Mucosa of descending colon (tissue), 3 donors: ENCODE results near the gene PPP6R3. TPM values are rescaled to one million over a fixed set of nuclear protein-coding genes. Genes with fewer than 3 reads are reported as not detected.

Source experiments
- ATAC-seq: fragments of 200-7000 bp; cut with Tn5 transposase; one replicate; pipeline ENCODE4 v1.9.1; 2020; ENCODE audit warnings: mild to moderate bottlenecking, moderate library complexity
- DNase-seq, 3 donors: peaks; one replicate each; pipeline ENCODE4 v3.0.0-alpha.2; 2020
- H3K36me3 ChIP-seq: fragments of 200-600 bp; one replicate; pipeline ENCODE4 v1.8.0; 2021; ENCODE audit warnings: low read depth, mild to moderate bottlenecking
- H3K4me1 ChIP-seq: fragments of 200-600 bp; one replicate; pipeline ENCODE4 v1.8.0; 2021; ENCODE audit warnings: low read depth, mild to moderate bottlenecking
- H3K4me3 ChIP-seq: fragments of 200-600 bp; one replicate; pipeline ENCODE4 v1.8.0; 2021; ENCODE audit warnings: mild to moderate bottlenecking
- H3K9me3 ChIP-seq: fragments of 200-600 bp; one replicate; pipeline ENCODE4 v1.8.0; 2021; ENCODE audit warnings: mild to moderate bottlenecking
- CTCF ChIP-seq: fragments of 200-600 bp; IDR thresholded peaks from one replicate; pipeline ENCODE4 v1.8.0; 2022; ENCODE audit warnings: antibody characterized with exemption, mild to moderate bottlenecking
- intact Hi-C, 2 donors: fragments of 100-400 bp; cut with DNase I in 1 of 2; cut with micrococcal nuclease in 1 of 2; formaldehyde crosslinking; loops; one replicate each; pipeline versions ENCODE4 v1.11.0 to v1.11.1; 2022; cut with DNase I, micrococcal nuclease
- total RNA-seq, 3 donors: library from RNA; stranded (reverse); fragmentation: NEBNext Ultra II Directional in 2 of 3; extraction: Animal tissue kit (Norgen Biotek cat#: 25700) in 2 of 3; gene quantifications; one replicate each; pipeline versions ENCODE4 v1.2.1 to v1.2.4, GENCODE V29; 2021 to 2023
- donor health status: DM: no; HTN: no; CAD: no; lungs with moderate emphysema.
- donor health status: DM: no; HTN: no; CAD: no.
- donor health status: DM: no; HTN: yes; CAD: no.

Gene PPP6R3
- total RNA-seq, 3 donors from 2014 or later: 107 to 141 (median 115) TPM

- DNase-seq (no peak), ATAC-seq (no peak)
- H3K4me3 ChIP-seq: no peak overlapping the region
- H3K4me1 ChIP-seq: peaks cover 11% of the 10 kb centered on the region
- H3K9me3 ChIP-seq: no peaks in the 10 kb centered on the region
- TF ChIP-seq CTCF: no peak
- intact Hi-C loops: no loop called here
- no peaks in the 10 kb centered on the region for H3K36me3 ChIP-seq
These were observed 83.0 kb downstream of the PPP6R3 start for GRCh38 chr11:68543594-68543993.

GRCh38 chr11:68545347-68545746 is 84.8 kb downstream of the PPP6R3 start:
- DNase-seq (no peak), ATAC-seq (no peak)
- Histone ChIP-seq H3K9me3 (no peaks in the 10 kb centered on the region), H3K36me3 (no peaks in the 10 kb centered on the region), H3K4me1 (peaks cover 11% of the 10 kb centered on the region), H3K4me3 (no peak overlapping the region)
- intact Hi-C loops: no loop called here
- no peak for TF ChIP-seq CTCF

- no peak for ATAC-seq
- Histone ChIP-seq H3K36me3 (no peaks in the 10 kb centered on the region), H3K4me1 (peaks cover 9% of the 10 kb centered on the region), H3K9me3 (no peaks in the 10 kb centered on the region), H3K4me3 (no peak overlapping the region)
- peak in 1 of 3 donors; percentile 28 for DNase-seq
- no peak for TF ChIP-seq CTCF
- intact Hi-C loops: loop anchor here in 1 of 2 donors (2.0 kb wide), 1 partner anchor 21 kb away; no protein-coding TSS in a partner anchor
These were observed 85.2 kb downstream of the PPP6R3 start for GRCh38 chr11:68545796-68546195.

GRCh38 chr11:68546555-68546954 is 86.0 kb downstream of the PPP6R3 start:
- no peak for TF ChIP-seq CTCF
- Histone ChIP-seq H3K36me3 (no peaks in the 10 kb centered on the region), H3K4me1 (peaks cover 1% of the 10 kb centered on the region), H3K9me3 (no peaks in the 10 kb centered on the region), H3K4me3 (no peak overlapping the region)
- ATAC-seq: peak; percentile 35
- no peak for DNase-seq
- intact Hi-C loops: loop anchor here in 1 of 2 donors (2.0 kb wide), 1 partner anchor 22 kb away; no protein-coding TSS in a partner anchor

- DNase-seq (no peak), ATAC-seq (peak; percentile 41)
- H3K4me1 ChIP-seq: no peaks in the 10 kb centered on the region
These were observed 89.4 kb downstream of the PPP6R3 start for GRCh38 chr11:68549789-68550484.

More at GRCh38 chr11:68549789-68550484, 89.4 kb downstream of the PPP6R3 start:
- intact Hi-C loops: no loop called here
- Histone ChIP-seq H3K36me3 (no peaks in the 10 kb centered on the region), H3K9me3 (no peaks in the 10 kb centered on the region), H3K4me3 (no peak overlapping the region)
- TF ChIP-seq CTCF: no peak
